HCT116 (cell line): ENCODE data around the gene CHST5.

Source experiments
- ATF3 ChIP-seq: IDR thresholded peaks from 2 replicates; pipeline ENCODE4 v1.6.1; 2012
- CTCF ChIP-seq, 3 experiments: fragments of 200-600 bp in 1 of 3; sonication (generic) in 1 of 3; IDR thresholded peaks in 2 of 3; conservative IDR thresholded peaks in 1 of 3; 2 replicates each; pipeline ENCODE4 v1.5.1; 2012 to 2017; ENCODE audit warnings: low read depth in 2 of 3, low read length in 2 of 3, antibody characterized with exemption in 1 of 3, borderline replicate concordance in 1 of 3, control low read depth in 1 of 3, mild to moderate bottlenecking in 1 of 3, mixed read lengths in 1 of 3, mixed run types in 1 of 3, moderate library complexity in 1 of 3; ENCODE audit not compliant: insufficient read depth in 1 of 3
- EGR1 ChIP-seq: IDR thresholded peaks from 2 replicates; pipeline ENCODE4 v1.6.1; 2012; ENCODE audit warnings: low read depth
- EZH2 ChIP-seq: fragments of 200-600 bp; sonication (generic); IDR thresholded peaks from 2 replicates; pipeline ENCODE4 v1.6.1; 2017; ENCODE audit warnings: antibody characterized with exemption, mixed run types
- FOSL1 ChIP-seq: IDR thresholded peaks from 2 replicates; pipeline ENCODE4 v1.6.1; 2012; ENCODE audit warnings: low read depth
- MAX ChIP-seq: IDR thresholded peaks from 2 replicates; pipeline ENCODE4 v1.6.1; 2012
- POLR2A ChIP-seq: IDR thresholded peaks from 2 replicates; pipeline ENCODE4 v1.7.0; 2011; ENCODE audit warnings: borderline replicate concordance; ENCODE audit not compliant: insufficient read depth, insufficient read length; ENCODE audit errors: extremely low read depth
- RAD21 ChIP-seq: IDR thresholded peaks from 2 replicates; pipeline ENCODE4 v1.6.1; 2012; ENCODE audit warnings: low read depth, mild to moderate bottlenecking
- TCF7L2 ChIP-seq: IDR thresholded peaks from 2 replicates; pipeline ENCODE4 v1.7.0; 2011; ENCODE audit warnings: borderline replicate concordance, inconsistent platforms; ENCODE audit not compliant: insufficient read depth, insufficient read length; ENCODE audit errors: extremely low read depth
- YY1 ChIP-seq: IDR thresholded peaks from 2 replicates; pipeline ENCODE4 v1.6.1; 2011; ENCODE audit warnings: low read length, low read depth, moderate library complexity, mild to moderate bottlenecking; ENCODE audit not compliant: insufficient replicate concordance; ENCODE audit errors: extremely low read depth
- ZBTB33 ChIP-seq: IDR thresholded peaks from 2 replicates; pipeline ENCODE4 v1.6.1; 2011; ENCODE audit warnings: mild to moderate bottlenecking, low read length, moderate library complexity; ENCODE audit not compliant: insufficient replicate concordance; ENCODE audit errors: extremely low read depth

GRCh38 chr16:75570396-75571065, 34.6 kb upstream of the CHST5 start:
- TF ChIP-seq CTCF (IDR thresholded peaks at IDR 0.05 in 2 of 3, conservative IDR thresholded peaks at IDR 0.05 in 1 of 3; ENCODE audit: borderline replicate concordance in 1 of 3, insufficient read depth in 1 of 3, low read depth in 2 of 3, low read length in 2 of 3) (no peak), EGR1 (no peak), TCF7L2 (no peak), ATF3 (no peak), POLR2A (no peak), FOSL1 (no peak), YY1 (no peak), ZBTB33 (no peak), EZH2 (no peak), MAX (no peak), RAD21 (no peak)
